ENCODE measurements around the gene MBD5. TPM values are rescaled to one million over a fixed set of nuclear protein-coding genes. Genes with fewer than 3 reads are reported as not detected.
A peak's percentile ranks its signal among the peaks of the same experiment; 100 is the strongest.

Gene MBD5
- total and polyA plus RNA-seq, 2 of the 4 experiments (the other 2 are of a cell fraction), result 9.8 to 14.2 TPM

GRCh38 chr2:148048475-148049221, 27.8 kb downstream of the MBD5 start:
- ChIA-PET POLR2A (ENCODE audit: unreplicated experiment) (no interaction called here), CTCF (no interaction called here)
- Histone ChIP-seq H3K18ac (ENCODE audit: low read depth, low read length) (no peak overlapping the region), H3K4ac (ENCODE audit: low read depth, low read length) (no peak overlapping the region), H3K4me3 (ENCODE audit: insufficient read depth, low read depth, low read length) (no peak overlapping the region), H3K14ac (replicated peaks; ENCODE audit: low read depth, low read length) (no peak overlapping the region), H3K79me1 (ENCODE audit: low read depth in 1 of 2, low read length in 2 of 2) (peaks cover 5 to 24% of the 10 kb centered on the region in 2 experiments), H2BK5ac (ENCODE audit: low read depth, low read length, poor library complexity, severe bottlenecking) (no peak overlapping the region), H3K9me1 (ENCODE audit: insufficient read depth, low read length) (no peaks in the 10 kb centered on the region), H3K9me3 (ENCODE audit: control insufficient read depth, insufficient read depth, low read length) (no peaks in the 10 kb centered on the region), H2AK9ac (replicated peaks; ENCODE audit: low read depth, low read length, poor library complexity) (no peak overlapping the region), H3K4me1 (ENCODE audit: control insufficient read depth, insufficient read depth, low read length) (no peaks in the 10 kb centered on the region), H4K91ac (ENCODE audit: insufficient read depth, low read depth, low read length) (no peak overlapping the region), H2BK120ac (ENCODE audit: low read depth, low read length) (no peak overlapping the region), H2AK5ac (ENCODE audit: low read depth, low read length) (no peak overlapping the region), H4K5ac (ENCODE audit: low read depth, low read length) (no peak overlapping the region), H3K27me3 (ENCODE audit: control insufficient read depth, insufficient read depth, low read length) (no peaks in the 10 kb centered on the region), H3K4me2 (ENCODE audit: low read depth, low read length) (no peak overlapping the region), H3K56ac (ENCODE audit: extremely low read depth, insufficient read depth, low read length) (no peak overlapping the region), H4K8ac (ENCODE audit: low read depth in 2 of 2, low read length in 2 of 2) (no peak overlapping the region), H3K23ac (ENCODE audit: low read depth, low read length) (no peak overlapping the region), H4K20me1 (ENCODE audit: insufficient read depth, low read length) (no peaks in the 10 kb centered on the region; the same call in 1 of the 2 replicates), H3K36me3 (ENCODE audit: control insufficient read depth, insufficient read depth, low read length) (no peaks in the 10 kb centered on the region), H3K27ac (ENCODE audit: insufficient read depth, low read length) (no peak overlapping the region), H2AFZ (replicated peaks; ENCODE audit: low read length, poor library complexity) (no peak overlapping the region), H2BK20ac (ENCODE audit: low read depth, low read length) (no peak overlapping the region), H2BK15ac (ENCODE audit: low read depth, low read length) (no peak overlapping the region), H3K9ac (ENCODE audit: low read depth, low read length) (no peak overlapping the region)
- DNase-seq, result peak; percentile 5
- in situ Hi-C loops (cut with MboI; ENCODE audit: low sequenced_read_pairs) (no loop called here), dilution Hi-C loops (cut with HindIII; ENCODE audit: low sequenced_read_pairs, unreplicated experiment) (no loop called here), intact Hi-C loops (cut with micrococcal nuclease) (no loop called here)
- ATAC-seq (ENCODE audit: low read depth), result no peak
- BruUV-seq (replicated peaks), result no TSS peak
- no CpG with 5 or more reads among the region's 1 CpG for WGBS, 2 experiments (ENCODE audit: extremely low coverage in 2 of 2, insufficient read length in 1 of 2)
- TF ChIP-seq MAFK (IDR thresholded peaks at IDR 0.05; ENCODE audit: low read depth, low read length), result no peak
- TF ChIP-seq USF2 (IDR thresholded peaks at IDR 0.05; ENCODE audit: low read depth, low read length), result no peak
- TF ChIP-seq NFE2L2 (IDR thresholded peaks at IDR 0.05; ENCODE audit: low read depth, low read length), result no peak
- TF ChIP-seq BHLHE40 (IDR thresholded peaks at IDR 0.05; ENCODE audit: low read depth, low read length), result no peak
- TF ChIP-seq MXI1 (IDR thresholded peaks at IDR 0.05; ENCODE audit: borderline replicate concordance, low read depth, low read length), result no peak

Data from IMR-90 (cell line).